ENCODE results near the gene SELENOM.
"Not testable (repeated sequence)": the region's sequence is repeated elsewhere in the genome, so short reads cannot be mapped to it uniquely, and the experiment has no call there.

The SELENOM gene

DNA sequence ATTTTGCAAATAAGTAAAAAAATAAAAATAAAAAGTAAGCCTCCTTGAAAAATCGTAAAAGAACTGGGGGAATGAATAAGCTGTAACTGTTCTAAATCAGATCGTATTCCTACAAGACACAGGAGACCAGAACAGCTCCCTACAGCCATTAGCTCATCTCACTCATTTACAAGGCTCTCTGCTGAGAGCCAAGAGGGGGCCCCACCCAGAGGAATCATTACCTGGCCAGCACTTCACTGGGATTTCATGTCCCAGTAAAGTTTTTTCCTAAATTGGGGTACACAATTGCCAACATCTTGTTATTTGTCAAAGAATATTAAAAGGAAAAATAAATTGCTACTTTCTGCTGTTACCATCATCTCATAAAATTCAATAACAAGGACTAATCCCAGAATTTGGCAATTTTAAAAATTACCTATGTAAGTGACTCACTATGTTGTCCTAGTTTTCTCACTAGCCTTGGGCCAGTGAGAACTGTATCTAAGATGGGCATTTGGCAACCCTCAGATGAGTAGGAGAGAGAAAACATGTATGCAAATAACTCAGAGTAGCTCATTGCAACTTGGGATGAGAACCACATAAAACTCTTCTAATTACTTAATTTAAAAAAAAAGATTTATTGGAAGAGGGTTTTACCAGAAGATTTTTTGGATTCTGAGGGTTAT, 44.7 kb downstream of the SELENOM start:
- Histone ChIP-seq H3F3A (ENCODE audit: insufficient read depth, low read length) (no peaks in the 10 kb centered on the region), H3K79me2 (ENCODE audit: low read length) (no peaks in the 10 kb centered on the region), H2AFZ (ENCODE audit: low read length) (no peak overlapping the region), H3K9me3 (replicated peaks; ENCODE audit: insufficient read depth, low read length) (no peaks in the 10 kb centered on the region), H4K20me1 (ENCODE audit: insufficient read depth, low read length) (no peaks in the 10 kb centered on the region), H3K4me2 (ENCODE audit: low read depth, low read length) (no peak overlapping the region), H3K27ac (ENCODE audit: low read length) (no peak overlapping the region), H3K27me3 (replicated peaks; ENCODE audit: insufficient read depth, low read length) (no peaks in the 10 kb centered on the region), H3K9ac (ENCODE audit: low read length) (no peak overlapping the region), H3K36me3 (replicated peaks; ENCODE audit: insufficient read depth, low read length) (no peaks in the 10 kb centered on the region), H3K9me2 (replicated peaks; ENCODE audit: insufficient read depth, low read length) (no peaks in the 10 kb centered on the region), H3K4me3 (ENCODE audit: low read length) (no peak overlapping the region), H3K4me1 (ENCODE audit: low read length) (no peaks in the 10 kb centered on the region)
- no peak for DNase-seq
- TF ChIP-seq EZH2 (optimal IDR thresholded peaks at IDR 0.05; ENCODE audit: low read depth, low read length) (no peak), CTCF (IDR thresholded peaks at IDR 0.05; ENCODE audit: low read length) (no peak), EZH2phosphoT487 (IDR thresholded peaks at IDR 0.05; ENCODE audit: low read length) (no peak)

- H3K79me2 ChIP-seq (ENCODE audit: low read length); H3F3A ChIP-seq (ENCODE audit: insufficient read depth, low read length); H3K4me3 ChIP-seq (ENCODE audit: low read length); H2AFZ ChIP-seq (ENCODE audit: low read length); H3K4me1 ChIP-seq (ENCODE audit: low read length); DNase-seq; H3K27ac ChIP-seq (ENCODE audit: low read length); H3K9ac ChIP-seq (ENCODE audit: low read length); H3K9me3 ChIP-seq (replicated peaks; ENCODE audit: insufficient read depth, low read length); H4K20me1 ChIP-seq (ENCODE audit: insufficient read depth, low read length); H3K36me3 ChIP-seq (replicated peaks; ENCODE audit: insufficient read depth, low read length); H3K27me3 ChIP-seq (replicated peaks; ENCODE audit: insufficient read depth, low read length); H3K9me2 ChIP-seq (replicated peaks; ENCODE audit: insufficient read depth, low read length); H3K4me2 ChIP-seq (ENCODE audit: low read depth, low read length): not testable (repeated sequence)
Measured at GRCh38 chr22:31059663-31060062, 47.7 kb downstream of the SELENOM start.

DNA sequence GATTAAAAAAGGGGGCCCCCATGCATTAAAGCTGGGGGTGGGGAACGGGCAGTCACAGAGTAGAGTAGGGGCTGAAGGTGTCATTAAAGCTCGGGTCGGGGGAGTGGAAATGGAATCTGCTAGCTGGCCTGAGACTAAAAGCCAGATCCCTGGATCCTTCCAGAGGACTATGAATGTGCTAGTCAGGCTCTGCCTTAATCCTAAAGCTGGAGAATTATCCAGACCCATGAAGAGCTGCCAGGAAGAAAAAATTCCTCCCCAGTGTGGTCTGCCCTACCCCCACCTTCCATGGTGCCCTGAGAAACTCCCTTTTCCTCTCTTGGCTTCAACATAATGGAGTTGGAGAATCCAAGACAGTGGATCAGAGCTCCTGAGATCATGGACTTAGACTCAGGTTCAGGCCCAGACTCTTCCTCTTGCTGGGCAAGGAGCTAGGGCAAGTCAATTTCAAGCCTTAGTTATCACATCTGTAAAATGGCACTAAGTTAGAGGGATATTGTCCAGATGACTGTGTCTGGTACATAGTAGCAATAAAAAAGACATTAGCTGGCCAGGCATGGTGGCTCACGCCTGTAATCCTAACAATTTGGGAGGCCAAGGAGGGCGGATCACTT, 50.3 kb downstream of the SELENOM start:
- no peak overlapping the region for H3K27ac ChIP-seq (ENCODE audit: low read length)
- H3K79me2 ChIP-seq (ENCODE audit: low read length), result no peaks in the 10 kb centered on the region
- TF ChIP-seq EZH2phosphoT487 (IDR thresholded peaks at IDR 0.05; ENCODE audit: low read length) (no peak), EZH2 (optimal IDR thresholded peaks at IDR 0.05; ENCODE audit: low read depth, low read length) (no peak), CTCF (IDR thresholded peaks at IDR 0.05; ENCODE audit: low read length) (no peak)
- no peak overlapping the region for H2AFZ ChIP-seq (ENCODE audit: low read length)
- no peaks in the 10 kb centered on the region for H3K27me3 ChIP-seq (replicated peaks; ENCODE audit: insufficient read depth, low read length)
- no peak overlapping the region for H3K4me3 ChIP-seq (ENCODE audit: low read length)
- H3K9me3 ChIP-seq (replicated peaks; ENCODE audit: insufficient read depth, low read length), result no peaks in the 10 kb centered on the region
- H3K36me3 ChIP-seq (replicated peaks; ENCODE audit: insufficient read depth, low read length), result no peaks in the 10 kb centered on the region
- no peaks in the 10 kb centered on the region for H4K20me1 ChIP-seq (ENCODE audit: insufficient read depth, low read length)
- no peaks in the 10 kb centered on the region for H3K9me2 ChIP-seq (replicated peaks; ENCODE audit: insufficient read depth, low read length)
- H3K9ac ChIP-seq (ENCODE audit: low read length), result no peak overlapping the region
- H3K4me1 ChIP-seq (ENCODE audit: low read length), result no peaks in the 10 kb centered on the region
- no peaks in the 10 kb centered on the region for H3F3A ChIP-seq (ENCODE audit: insufficient read depth, low read length)
- no peak overlapping the region for H3K4me2 ChIP-seq (ENCODE audit: low read depth, low read length)
- no peak for DNase-seq

DNA sequence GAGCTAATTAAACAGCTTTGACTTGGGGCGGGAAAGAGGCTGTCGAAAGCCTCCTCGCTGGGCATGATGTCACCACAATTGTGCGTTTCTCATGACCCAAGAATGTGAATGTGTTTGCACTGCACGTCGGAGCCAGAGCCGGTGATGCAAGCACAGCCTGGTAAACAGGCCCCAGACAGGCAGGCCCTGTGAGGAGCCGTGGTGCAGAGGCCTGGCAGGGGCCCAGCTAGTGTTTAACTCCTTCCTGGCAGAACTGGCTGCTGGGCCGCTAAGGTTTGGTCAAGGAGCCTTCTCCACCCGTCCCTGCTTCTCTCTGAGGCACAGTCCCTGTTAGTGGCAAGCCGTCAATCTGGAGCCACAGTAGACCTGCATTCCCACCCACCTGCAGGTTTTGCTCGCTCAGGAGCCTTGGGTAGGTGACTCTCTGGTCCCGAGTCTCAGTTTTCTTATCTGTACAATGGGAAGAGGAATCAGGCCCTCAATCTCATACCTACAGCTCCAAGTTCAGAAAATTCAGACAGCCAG, 51.7 kb downstream of the SELENOM start:
- Histone ChIP-seq H3K4me1 (ENCODE audit: low read length) (no peaks in the 10 kb centered on the region), H3K36me3 (replicated peaks; ENCODE audit: insufficient read depth, low read length) (no peaks in the 10 kb centered on the region), H3K27me3 (replicated peaks; ENCODE audit: insufficient read depth, low read length) (no peaks in the 10 kb centered on the region), H3K79me2 (ENCODE audit: low read length) (no peaks in the 10 kb centered on the region), H2AFZ (ENCODE audit: low read length) (no peak overlapping the region), H3K4me3 (ENCODE audit: low read length) (no peak overlapping the region), H4K20me1 (ENCODE audit: insufficient read depth, low read length) (no peaks in the 10 kb centered on the region), H3F3A (ENCODE audit: insufficient read depth, low read length) (no peaks in the 10 kb centered on the region), H3K9me2 (replicated peaks; ENCODE audit: insufficient read depth, low read length) (no peaks in the 10 kb centered on the region), H3K9ac (ENCODE audit: low read length) (no peak overlapping the region), H3K27ac (ENCODE audit: low read length) (no peak overlapping the region), H3K9me3 (replicated peaks; ENCODE audit: insufficient read depth, low read length) (no peaks in the 10 kb centered on the region), H3K4me2 (ENCODE audit: low read depth, low read length) (no peak overlapping the region)
- TF ChIP-seq EZH2 (optimal IDR thresholded peaks at IDR 0.05; ENCODE audit: low read depth, low read length) (no peak), EZH2phosphoT487 (IDR thresholded peaks at IDR 0.05; ENCODE audit: low read length) (no peak), CTCF (IDR thresholded peaks at IDR 0.05; ENCODE audit: low read length) (no peak)
- no peak for DNase-seq
